Measurements from ENCODE around the gene SOST. TPM values are rescaled to one million over a fixed set of nuclear protein-coding genes. Genes with fewer than 3 reads are reported as not detected.

SOST gene
- total and polyA plus RNA-seq, 7 donors = not detected

- DNase-seq = no peak
- Histone ChIP-seq H3K27me3 (ENCODE audit: insufficient read depth in 3 of 3, low read length in 2 of 3) (no peaks in the 10 kb centered on the region), H3K4me1 (no peaks in the 10 kb centered on the region), H3K36me3 (ENCODE audit: insufficient read depth in 1 of 2, low read depth in 1 of 2) (no peaks in the 10 kb centered on the region), H3K4me3 (no peak overlapping the region), H3K9me3 (no peaks in the 10 kb centered on the region), H3K27ac (no peak overlapping the region)
- no peak for TF ChIP-seq CTCF (IDR thresholded peaks at IDR 0.05)
- 68 to 75% (median 72%) methylated on average over 8 of the region's 8 CpGs for WGBS, 3 donors
- intact Hi-C loops (cut with DNase I) = no loop called here
- ATAC-seq = no peak
Measured at GRCh38 chr17:43728081-43728480, 30.5 kb downstream of the SOST start.

GRCh38 chr17:43723697-43724359, 34.8 kb downstream of the SOST start:
- peak overlapping the region; percentile 6 for H3K27ac ChIP-seq
- H3K4me1 ChIP-seq = peaks cover 6% of the 10 kb centered on the region
- no peak overlapping the region for H3K4me3 ChIP-seq
- ATAC-seq = peak; percentile 67 to 96 (median 89)
- WGBS, 3 donors = 53 to 61% (median 55%) methylated on average over 6 of the region's 6 CpGs
- H3K27me3 ChIP-seq (ENCODE audit: insufficient read depth in 3 of 3, low read length in 2 of 3) = peaks cover 0 to 8% (median 0%) of the 10 kb centered on the region in 3 donors
- intact Hi-C loops (cut with DNase I) = no loop called here
- no peaks in the 10 kb centered on the region for H3K9me3 ChIP-seq
- no peak for TF ChIP-seq CTCF (IDR thresholded peaks at IDR 0.05)
- DNase-seq = peak; percentile 60 to 66
- no peaks in the 10 kb centered on the region for H3K36me3 ChIP-seq (ENCODE audit: insufficient read depth in 1 of 2, low read depth in 1 of 2)

- ATAC-seq (no peak), DNase-seq (no peak)
- TF ChIP-seq CTCF (IDR thresholded peaks at IDR 0.05) = no peak
- Histone ChIP-seq H3K4me3 (no peak overlapping the region), H3K27me3 (ENCODE audit: insufficient read depth in 3 of 3, low read length in 2 of 3) (peaks cover 0 to 8% (median 0%) of the 10 kb centered on the region in 3 donors), H3K4me1 (peaks cover 6% of the 10 kb centered on the region), H3K36me3 (ENCODE audit: insufficient read depth in 1 of 2, low read depth in 1 of 2) (no peaks in the 10 kb centered on the region), H3K9me3 (no peaks in the 10 kb centered on the region), H3K27ac (no peak overlapping the region)
- 74 to 81% (median 74%) methylated on average over 8 of the region's 8 CpGs for whole genome bisulfite sequencing, 3 donors
- intact Hi-C loops (cut with DNase I) = no loop called here
Measured at GRCh38 chr17:43722870-43723665, 35.5 kb downstream of the SOST start.

- Histone ChIP-seq H3K4me3 (no peak overlapping the region), H3K27ac (no peak overlapping the region), H3K36me3 (ENCODE audit: insufficient read depth in 1 of 2, low read depth in 1 of 2) (no peaks in the 10 kb centered on the region), H3K9me3 (no peaks in the 10 kb centered on the region), H3K4me1 (peaks cover 6% of the 10 kb centered on the region), H3K27me3 (ENCODE audit: insufficient read depth in 3 of 3, low read length in 2 of 3) (peaks cover 0 to 8% (median 0%) of the 10 kb centered on the region in 3 donors)
- DNase-seq (no peak), ATAC-seq (no peak)
- no peak for TF ChIP-seq CTCF (IDR thresholded peaks at IDR 0.05)
- intact Hi-C loops (cut with DNase I) = no loop called here
- 96 to 99% (median 96%) methylated on average over 3 of the region's 3 CpGs for WGBS, 3 donors
Measured at GRCh38 chr17:43722269-43722619, 36.3 kb downstream of the SOST start.

All from psoas muscle (tissue), 8 donors.